Gastrocnemius medialis (tissue), 4 donors: ENCODE measurements around the gene SLC9A6.

Experiments used
- POLR2A ChIP-seq, 2 donors: fragments of 450-650 bp; IDR thresholded peaks; one replicate each; pipeline ENCODE4 v1.6.1; 2017; ENCODE audit warnings: antibody characterized with exemption in 2 of 2, mild to moderate bottlenecking in 2 of 2, moderate library complexity in 2 of 2
- TF ChIP-seq, protein P1 (sequence below), 5 experiments: fragments of 450-650 bp in 3 of 5; fragments of 200-600 bp in 2 of 5; sonication (generic) in 2 of 5; IDR thresholded peaks in 4 of 5; conservative IDR thresholded peaks in 1 of 5; 1 replicate in 4 of 5; 2 replicates in 1 of 5; pipeline ENCODE4 v1.5.1; 2016 to 2019; ENCODE audit warnings: antibody characterized with exemption in 5 of 5, mild to moderate bottlenecking in 3 of 5, moderate library complexity in 3 of 5

DNA sequence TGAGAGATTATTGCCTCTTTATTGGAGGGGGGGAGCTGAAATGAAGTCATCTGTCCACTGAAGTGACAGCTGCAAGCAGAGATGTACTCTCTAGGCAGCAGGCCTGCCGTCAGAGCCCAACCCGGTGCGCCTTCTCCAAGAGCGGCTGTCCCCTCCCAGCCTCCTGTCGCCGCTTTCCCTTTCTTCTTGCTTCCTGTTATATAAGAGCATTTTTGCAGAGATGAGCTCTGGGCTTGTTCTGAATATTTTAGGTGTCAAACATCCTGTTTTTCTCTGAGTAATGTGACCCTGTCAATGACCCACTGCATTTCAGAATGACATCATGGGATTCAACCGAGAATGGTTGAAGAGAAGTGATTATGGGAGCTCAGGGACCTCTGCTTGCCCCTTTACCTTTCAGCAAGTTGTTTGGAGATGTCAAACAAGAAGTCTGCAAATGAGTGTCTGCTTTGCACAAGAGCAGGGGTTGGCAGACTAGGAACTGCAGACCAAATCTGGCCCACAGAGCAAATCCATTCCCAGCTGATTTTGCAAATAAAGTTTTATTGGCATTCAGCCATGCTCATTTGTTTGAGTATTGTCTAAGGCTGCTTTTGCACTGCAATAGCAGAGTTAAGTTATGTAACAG is 79.9 kb downstream of the SLC9A6 start:
- TF ChIP-seq, protein P1, sequence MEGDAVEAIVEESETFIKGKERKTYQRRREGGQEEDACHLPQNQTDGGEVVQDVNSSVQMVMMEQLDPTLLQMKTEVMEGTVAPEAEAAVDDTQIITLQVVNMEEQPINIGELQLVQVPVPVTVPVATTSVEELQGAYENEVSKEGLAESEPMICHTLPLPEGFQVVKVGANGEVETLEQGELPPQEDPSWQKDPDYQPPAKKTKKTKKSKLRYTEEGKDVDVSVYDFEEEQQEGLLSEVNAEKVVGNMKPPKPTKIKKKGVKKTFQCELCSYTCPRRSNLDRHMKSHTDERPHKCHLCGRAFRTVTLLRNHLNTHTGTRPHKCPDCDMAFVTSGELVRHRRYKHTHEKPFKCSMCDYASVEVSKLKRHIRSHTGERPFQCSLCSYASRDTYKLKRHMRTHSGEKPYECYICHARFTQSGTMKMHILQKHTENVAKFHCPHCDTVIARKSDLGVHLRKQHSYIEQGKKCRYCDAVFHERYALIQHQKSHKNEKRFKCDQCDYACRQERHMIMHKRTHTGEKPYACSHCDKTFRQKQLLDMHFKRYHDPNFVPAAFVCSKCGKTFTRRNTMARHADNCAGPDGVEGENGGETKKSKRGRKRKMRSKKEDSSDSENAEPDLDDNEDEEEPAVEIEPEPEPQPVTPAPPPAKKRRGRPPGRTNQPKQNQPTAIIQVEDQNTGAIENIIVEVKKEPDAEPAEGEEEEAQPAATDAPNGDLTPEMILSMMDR (IDR thresholded peaks at IDR 0.05 in 4 of 5, conservative IDR thresholded peaks at IDR 0.05 in 1 of 5), result no peak
- no peak for TF ChIP-seq POLR2A (IDR thresholded peaks at IDR 0.05)
